ENCODE results near the gene TNFRSF12A. TPM values are rescaled to one million over a fixed set of nuclear protein-coding genes. Genes with fewer than 3 reads are reported as not detected.

The TNFRSF12A gene
- total RNA-seq, 1 experiment from 2014 or later = 78.9 TPM

DNA sequence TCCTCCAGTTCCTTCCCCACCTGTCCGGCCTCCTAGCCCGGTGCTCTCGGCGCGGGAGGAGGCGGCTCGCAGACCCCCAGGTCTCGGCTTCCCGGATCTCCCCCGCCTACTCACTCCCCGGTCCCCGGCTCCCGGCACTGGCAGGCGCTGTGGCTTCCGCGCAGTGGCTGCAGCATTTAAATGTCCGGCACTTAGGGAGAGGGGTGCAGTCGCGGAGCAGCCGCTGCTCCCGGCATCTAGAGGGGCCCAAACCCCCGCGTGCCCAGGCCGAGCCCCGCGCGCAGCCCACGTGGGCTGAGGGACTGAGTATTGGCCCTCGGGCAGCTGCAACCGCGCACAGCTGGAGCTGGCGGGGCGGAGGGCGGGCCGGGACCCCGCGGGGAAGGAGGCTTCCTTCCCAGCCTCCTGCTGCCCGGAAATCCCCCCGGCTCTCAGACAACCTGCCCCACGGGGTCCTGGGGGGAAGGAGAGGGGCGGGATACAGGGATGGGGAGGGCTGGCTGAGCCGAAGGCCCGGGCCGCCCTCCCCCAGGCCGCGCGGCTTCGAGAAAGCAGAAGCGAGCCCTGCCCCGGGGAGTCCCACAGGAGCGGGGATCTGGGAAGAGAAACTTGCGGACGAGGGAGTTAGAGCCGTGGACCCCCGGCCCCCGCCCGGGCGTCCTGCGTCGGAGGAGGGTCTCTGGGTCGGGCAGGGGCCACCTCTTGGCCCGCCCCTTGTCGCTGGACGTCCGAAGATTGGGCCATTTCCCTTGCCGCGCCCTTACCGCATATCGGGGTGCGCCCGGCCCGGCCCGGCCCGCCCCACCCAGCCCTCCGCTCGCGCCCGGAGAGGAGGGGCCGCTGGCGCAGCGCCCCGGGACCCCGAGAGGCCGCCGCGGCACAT, 25.8 kb downstream of the TNFRSF12A start, which contains the start of gene MMP25 (continued):
- TF ChIP-seq, protein P1, sequence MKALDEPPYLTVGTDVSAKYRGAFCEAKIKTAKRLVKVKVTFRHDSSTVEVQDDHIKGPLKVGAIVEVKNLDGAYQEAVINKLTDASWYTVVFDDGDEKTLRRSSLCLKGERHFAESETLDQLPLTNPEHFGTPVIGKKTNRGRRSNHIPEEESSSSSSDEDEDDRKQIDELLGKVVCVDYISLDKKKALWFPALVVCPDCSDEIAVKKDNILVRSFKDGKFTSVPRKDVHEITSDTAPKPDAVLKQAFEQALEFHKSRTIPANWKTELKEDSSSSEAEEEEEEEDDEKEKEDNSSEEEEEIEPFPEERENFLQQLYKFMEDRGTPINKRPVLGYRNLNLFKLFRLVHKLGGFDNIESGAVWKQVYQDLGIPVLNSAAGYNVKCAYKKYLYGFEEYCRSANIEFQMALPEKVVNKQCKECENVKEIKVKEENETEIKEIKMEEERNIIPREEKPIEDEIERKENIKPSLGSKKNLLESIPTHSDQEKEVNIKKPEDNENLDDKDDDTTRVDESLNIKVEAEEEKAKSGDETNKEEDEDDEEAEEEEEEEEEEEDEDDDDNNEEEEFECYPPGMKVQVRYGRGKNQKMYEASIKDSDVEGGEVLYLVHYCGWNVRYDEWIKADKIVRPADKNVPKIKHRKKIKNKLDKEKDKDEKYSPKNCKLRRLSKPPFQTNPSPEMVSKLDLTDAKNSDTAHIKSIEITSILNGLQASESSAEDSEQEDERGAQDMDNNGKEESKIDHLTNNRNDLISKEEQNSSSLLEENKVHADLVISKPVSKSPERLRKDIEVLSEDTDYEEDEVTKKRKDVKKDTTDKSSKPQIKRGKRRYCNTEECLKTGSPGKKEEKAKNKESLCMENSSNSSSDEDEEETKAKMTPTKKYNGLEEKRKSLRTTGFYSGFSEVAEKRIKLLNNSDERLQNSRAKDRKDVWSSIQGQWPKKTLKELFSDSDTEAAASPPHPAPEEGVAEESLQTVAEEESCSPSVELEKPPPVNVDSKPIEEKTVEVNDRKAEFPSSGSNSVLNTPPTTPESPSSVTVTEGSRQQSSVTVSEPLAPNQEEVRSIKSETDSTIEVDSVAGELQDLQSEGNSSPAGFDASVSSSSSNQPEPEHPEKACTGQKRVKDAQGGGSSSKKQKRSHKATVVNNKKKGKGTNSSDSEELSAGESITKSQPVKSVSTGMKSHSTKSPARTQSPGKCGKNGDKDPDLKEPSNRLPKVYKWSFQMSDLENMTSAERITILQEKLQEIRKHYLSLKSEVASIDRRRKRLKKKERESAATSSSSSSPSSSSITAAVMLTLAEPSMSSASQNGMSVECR (CRISPR knock-in tag; IDR thresholded peaks at IDR 0.05; ENCODE audit: borderline replicate concordance) = peak; percentile 43; the same call in 1 of the 2 replicates

DNA sequence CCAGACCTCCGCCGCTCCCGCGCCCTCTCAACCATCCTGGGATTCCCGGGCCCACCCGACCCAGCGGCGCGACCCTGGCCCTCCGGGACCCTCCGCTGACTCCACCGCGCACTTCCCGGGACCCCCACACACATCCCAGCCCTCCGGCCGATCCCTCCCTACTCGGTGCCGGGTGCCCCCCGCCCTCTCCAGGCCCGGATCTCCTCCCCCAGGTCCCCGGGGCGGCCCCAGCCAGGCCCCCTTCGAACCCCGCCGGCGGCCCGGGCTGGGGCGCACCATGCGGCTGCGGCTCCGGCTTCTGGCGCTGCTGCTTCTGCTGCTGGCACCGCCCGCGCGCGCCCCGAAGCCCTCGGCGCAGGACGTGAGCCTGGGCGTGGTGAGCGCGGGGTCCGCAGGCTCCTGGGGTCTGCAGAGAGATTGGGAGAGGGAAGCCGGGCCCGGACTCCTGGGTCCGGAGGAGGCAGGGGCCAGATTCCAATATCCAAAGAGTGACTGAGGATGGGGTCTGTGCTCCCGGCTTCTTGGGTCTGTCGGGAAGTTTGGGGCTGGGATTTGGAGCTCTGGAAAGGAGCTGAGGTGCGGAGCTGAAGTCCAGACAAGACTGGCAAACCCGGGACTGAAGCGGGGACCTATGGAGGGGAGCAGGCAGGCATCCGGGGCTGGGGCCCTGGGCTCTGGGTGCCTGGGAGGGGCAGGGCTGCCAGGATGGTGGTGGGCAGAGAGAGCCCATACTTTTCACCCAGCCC, 26.6 kb downstream of the TNFRSF12A start:
- peak overlapping the region; percentile 78 for H3K4me3 Mint-ChIP-seq
- ChIA-PET POLR2A (interaction anchor here (0.8 to 2.5 kb wide), 7 partner anchors 9 to 88 kb away, joined by 3 to 8 read pairs (median 4); partner anchors contain the start of gene ZNF213), CTCF (interaction anchor here (0.6 to 5.8 kb wide), 12 partner anchors 8 to 130 kb away, joined by 3 to 86 read pairs (median 5); partner anchors contain the start of gene TNFRSF12A)
- peaks cover 13% of the 10 kb centered on the region for H3K4me1 Mint-ChIP-seq
- DNase-seq (ENCODE audit: low spot score) = no peak
- no peaks in the 10 kb centered on the region for H3K9me3 Mint-ChIP-seq
- peak; percentile 22 for ATAC-seq
- H3K27me3 Mint-ChIP-seq (ENCODE audit: low read depth) = peaks cover 33% of the 10 kb centered on the region
- H3K27ac Mint-ChIP-seq = no peak overlapping the region
- H3K36me3 Mint-ChIP-seq = peaks cover 7% of the 10 kb centered on the region
- no peak for TF ChIP-seq ZNF671 (CRISPR knock-in tag; IDR thresholded peaks at IDR 0.05)
- TF ChIP-seq, protein P2, sequence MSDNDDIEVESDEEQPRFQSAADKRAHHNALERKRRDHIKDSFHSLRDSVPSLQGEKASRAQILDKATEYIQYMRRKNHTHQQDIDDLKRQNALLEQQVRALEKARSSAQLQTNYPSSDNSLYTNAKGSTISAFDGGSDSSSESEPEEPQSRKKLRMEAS (CRISPR knock-in tag; IDR thresholded peaks at IDR 0.05) = no peak
- no peak for TF ChIP-seq MYBL2 (CRISPR knock-in tag; IDR thresholded peaks at IDR 0.05)
- TF ChIP-seq, protein P3, sequence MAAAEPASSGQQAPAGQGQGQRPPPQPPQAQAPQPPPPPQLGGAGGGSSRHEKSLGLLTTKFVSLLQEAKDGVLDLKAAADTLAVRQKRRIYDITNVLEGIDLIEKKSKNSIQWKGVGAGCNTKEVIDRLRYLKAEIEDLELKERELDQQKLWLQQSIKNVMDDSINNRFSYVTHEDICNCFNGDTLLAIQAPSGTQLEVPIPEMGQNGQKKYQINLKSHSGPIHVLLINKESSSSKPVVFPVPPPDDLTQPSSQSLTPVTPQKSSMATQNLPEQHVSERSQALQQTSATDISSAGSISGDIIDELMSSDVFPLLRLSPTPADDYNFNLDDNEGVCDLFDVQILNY (CRISPR knock-in tag; IDR thresholded peaks at IDR 0.05) = peak; percentile 26; the same call in 1 of the 2 replicates
- TF ChIP-seq, protein P4, sequence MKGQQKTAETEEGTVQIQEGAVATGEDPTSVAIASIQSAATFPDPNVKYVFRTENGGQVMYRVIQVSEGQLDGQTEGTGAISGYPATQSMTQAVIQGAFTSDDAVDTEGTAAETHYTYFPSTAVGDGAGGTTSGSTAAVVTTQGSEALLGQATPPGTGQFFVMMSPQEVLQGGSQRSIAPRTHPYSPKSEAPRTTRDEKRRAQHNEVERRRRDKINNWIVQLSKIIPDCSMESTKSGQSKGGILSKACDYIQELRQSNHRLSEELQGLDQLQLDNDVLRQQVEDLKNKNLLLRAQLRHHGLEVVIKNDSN (CRISPR knock-in tag; IDR thresholded peaks at IDR 0.05) = no peak
- TF ChIP-seq, protein P5, sequence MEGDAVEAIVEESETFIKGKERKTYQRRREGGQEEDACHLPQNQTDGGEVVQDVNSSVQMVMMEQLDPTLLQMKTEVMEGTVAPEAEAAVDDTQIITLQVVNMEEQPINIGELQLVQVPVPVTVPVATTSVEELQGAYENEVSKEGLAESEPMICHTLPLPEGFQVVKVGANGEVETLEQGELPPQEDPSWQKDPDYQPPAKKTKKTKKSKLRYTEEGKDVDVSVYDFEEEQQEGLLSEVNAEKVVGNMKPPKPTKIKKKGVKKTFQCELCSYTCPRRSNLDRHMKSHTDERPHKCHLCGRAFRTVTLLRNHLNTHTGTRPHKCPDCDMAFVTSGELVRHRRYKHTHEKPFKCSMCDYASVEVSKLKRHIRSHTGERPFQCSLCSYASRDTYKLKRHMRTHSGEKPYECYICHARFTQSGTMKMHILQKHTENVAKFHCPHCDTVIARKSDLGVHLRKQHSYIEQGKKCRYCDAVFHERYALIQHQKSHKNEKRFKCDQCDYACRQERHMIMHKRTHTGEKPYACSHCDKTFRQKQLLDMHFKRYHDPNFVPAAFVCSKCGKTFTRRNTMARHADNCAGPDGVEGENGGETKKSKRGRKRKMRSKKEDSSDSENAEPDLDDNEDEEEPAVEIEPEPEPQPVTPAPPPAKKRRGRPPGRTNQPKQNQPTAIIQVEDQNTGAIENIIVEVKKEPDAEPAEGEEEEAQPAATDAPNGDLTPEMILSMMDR (IDR thresholded peaks at IDR 0.05) = no peak
- TF ChIP-seq, protein P1 (CRISPR knock-in tag; IDR thresholded peaks at IDR 0.05; ENCODE audit: borderline replicate concordance) = peak; percentile 50; the same call in 1 of the 2 replicates
- TF ChIP-seq, protein P6, sequence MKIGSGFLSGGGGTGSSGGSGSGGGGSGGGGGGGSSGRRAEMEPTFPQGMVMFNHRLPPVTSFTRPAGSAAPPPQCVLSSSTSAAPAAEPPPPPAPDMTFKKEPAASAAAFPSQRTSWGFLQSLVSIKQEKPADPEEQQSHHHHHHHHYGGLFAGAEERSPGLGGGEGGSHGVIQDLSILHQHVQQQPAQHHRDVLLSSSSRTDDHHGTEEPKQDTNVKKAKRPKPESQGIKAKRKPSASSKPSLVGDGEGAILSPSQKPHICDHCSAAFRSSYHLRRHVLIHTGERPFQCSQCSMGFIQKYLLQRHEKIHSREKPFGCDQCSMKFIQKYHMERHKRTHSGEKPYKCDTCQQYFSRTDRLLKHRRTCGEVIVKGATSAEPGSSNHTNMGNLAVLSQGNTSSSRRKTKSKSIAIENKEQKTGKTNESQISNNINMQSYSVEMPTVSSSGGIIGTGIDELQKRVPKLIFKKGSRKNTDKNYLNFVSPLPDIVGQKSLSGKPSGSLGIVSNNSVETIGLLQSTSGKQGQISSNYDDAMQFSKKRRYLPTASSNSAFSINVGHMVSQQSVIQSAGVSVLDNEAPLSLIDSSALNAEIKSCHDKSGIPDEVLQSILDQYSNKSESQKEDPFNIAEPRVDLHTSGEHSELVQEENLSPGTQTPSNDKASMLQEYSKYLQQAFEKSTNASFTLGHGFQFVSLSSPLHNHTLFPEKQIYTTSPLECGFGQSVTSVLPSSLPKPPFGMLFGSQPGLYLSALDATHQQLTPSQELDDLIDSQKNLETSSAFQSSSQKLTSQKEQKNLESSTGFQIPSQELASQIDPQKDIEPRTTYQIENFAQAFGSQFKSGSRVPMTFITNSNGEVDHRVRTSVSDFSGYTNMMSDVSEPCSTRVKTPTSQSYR (CRISPR knock-in tag; IDR thresholded peaks at IDR 0.05) = no peak
- no peak for TF ChIP-seq TEAD4 (CRISPR knock-in tag; IDR thresholded peaks at IDR 0.05)
- TF ChIP-seq, protein P7, sequence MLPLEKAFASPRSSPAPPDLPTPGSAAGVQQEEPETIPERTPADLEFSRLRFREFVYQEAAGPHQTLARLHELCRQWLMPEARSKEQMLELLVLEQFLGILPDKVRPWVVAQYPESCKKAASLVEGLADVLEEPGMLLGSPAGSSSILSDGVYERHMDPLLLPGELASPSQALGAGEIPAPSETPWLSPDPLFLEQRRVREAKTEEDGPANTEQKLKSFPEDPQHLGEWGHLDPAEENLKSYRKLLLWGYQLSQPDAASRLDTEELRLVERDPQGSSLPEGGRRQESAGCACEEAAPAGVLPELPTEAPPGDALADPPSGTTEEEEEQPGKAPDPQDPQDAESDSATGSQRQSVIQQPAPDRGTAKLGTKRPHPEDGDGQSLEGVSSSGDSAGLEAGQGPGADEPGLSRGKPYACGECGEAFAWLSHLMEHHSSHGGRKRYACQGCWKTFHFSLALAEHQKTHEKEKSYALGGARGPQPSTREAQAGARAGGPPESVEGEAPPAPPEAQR (CRISPR knock-in tag; IDR thresholded peaks at IDR 0.05) = no peak
- no peak for TF ChIP-seq SMAD3 (CRISPR knock-in tag; IDR thresholded peaks at IDR 0.05; ENCODE audit: borderline replicate concordance)
- no peak for TF ChIP-seq ZNF121 (CRISPR knock-in tag; IDR thresholded peaks at IDR 0.05)
- 0 out of 2 replicates have a peak, but pooled peaks have one; percentile 6 for TF ChIP-seq ZNF423 (CRISPR knock-in tag; IDR thresholded peaks at IDR 0.05)
- no peak for TF ChIP-seq NR2C2 (CRISPR knock-in tag; IDR thresholded peaks at IDR 0.05)
